Osteoblast (primary cell): ENCODE results near the gene CMIP. TPM values are rescaled to one million over a fixed set of nuclear protein-coding genes. Genes with fewer than 3 reads are reported as not detected.

Experiments used
- DNase-seq: peaks from one replicate; pipeline ENCODE4 v3.0.0; 2011; ENCODE audit warnings: low spot score, mixed read lengths; ENCODE audit not compliant: insufficient read length; ENCODE audit errors: missing footprints
- H2AFZ ChIP-seq: 2 replicates; pipeline ENCODE4 v1.6.0; 2011; ENCODE audit warnings: mild to moderate bottlenecking, low read length
- H3K27ac ChIP-seq: 2 replicates; pipeline ENCODE4 v1.5.1; 2011; ENCODE audit warnings: mild to moderate bottlenecking, low read depth, low read length, moderate library complexity
- H3K27me3 ChIP-seq: 2 replicates; pipeline ENCODE4 v1.6.0; 2012; ENCODE audit warnings: mild to moderate bottlenecking, control low read depth, inconsistent platforms, low read length, moderate library complexity; ENCODE audit not compliant: insufficient read depth
- H3K36me3 ChIP-seq: 2 replicates; pipeline ENCODE4 v1.5.1; 2011; ENCODE audit warnings: mild to moderate bottlenecking, low read length, control low read depth, moderate library complexity; ENCODE audit not compliant: insufficient read depth
- H3K4me1 ChIP-seq: 2 replicates; pipeline ENCODE4 v1.5.1; 2011; ENCODE audit warnings: mild to moderate bottlenecking, low read length, control low read depth, moderate library complexity; ENCODE audit not compliant: insufficient read depth
- H3K4me2 ChIP-seq: 2 replicates; pipeline ENCODE4 v1.6.0; 2011; ENCODE audit warnings: mild to moderate bottlenecking, low read length; ENCODE audit not compliant: insufficient read depth
- H3K4me3 ChIP-seq: fragments of 200-600 bp; sonication (generic); 3 replicates; pipeline ENCODE4 v1.5.1; 2012; ENCODE audit warnings: mild to moderate bottlenecking, low read length, inconsistent platforms; ENCODE audit not compliant: insufficient read depth
- H3K79me2 ChIP-seq: 2 replicates; pipeline ENCODE4 v1.6.0; 2012; ENCODE audit warnings: mild to moderate bottlenecking, low read length, control low read depth, inconsistent platforms; ENCODE audit not compliant: insufficient read depth
- H3K9me3 ChIP-seq: 2 replicates; pipeline ENCODE4 v1.5.1; 2011; ENCODE audit warnings: low read depth, low read length, control low read depth
- H4K20me1 ChIP-seq: 2 replicates; pipeline ENCODE4 v1.6.0; 2012; ENCODE audit warnings: mild to moderate bottlenecking, low read length, control low read depth; ENCODE audit not compliant: insufficient read depth
- total RNA-seq: library from RNA; depleted of rRNA; stranded (reverse); fragments of >200 nt; gene quantifications from 2 replicates; pipeline ENCODE4 v1.2.3, GENCODE V29; 2012
- TF ChIP-seq, protein P1 (sequence below): IDR thresholded peaks from 2 replicates; pipeline ENCODE4 v1.5.1; 2011; ENCODE audit warnings: mild to moderate bottlenecking, low read depth, low read length, moderate library complexity; ENCODE audit errors: extremely low read depth

The CMIP gene
- total RNA-seq, 1 donor = 8.3 TPM

DNA sequence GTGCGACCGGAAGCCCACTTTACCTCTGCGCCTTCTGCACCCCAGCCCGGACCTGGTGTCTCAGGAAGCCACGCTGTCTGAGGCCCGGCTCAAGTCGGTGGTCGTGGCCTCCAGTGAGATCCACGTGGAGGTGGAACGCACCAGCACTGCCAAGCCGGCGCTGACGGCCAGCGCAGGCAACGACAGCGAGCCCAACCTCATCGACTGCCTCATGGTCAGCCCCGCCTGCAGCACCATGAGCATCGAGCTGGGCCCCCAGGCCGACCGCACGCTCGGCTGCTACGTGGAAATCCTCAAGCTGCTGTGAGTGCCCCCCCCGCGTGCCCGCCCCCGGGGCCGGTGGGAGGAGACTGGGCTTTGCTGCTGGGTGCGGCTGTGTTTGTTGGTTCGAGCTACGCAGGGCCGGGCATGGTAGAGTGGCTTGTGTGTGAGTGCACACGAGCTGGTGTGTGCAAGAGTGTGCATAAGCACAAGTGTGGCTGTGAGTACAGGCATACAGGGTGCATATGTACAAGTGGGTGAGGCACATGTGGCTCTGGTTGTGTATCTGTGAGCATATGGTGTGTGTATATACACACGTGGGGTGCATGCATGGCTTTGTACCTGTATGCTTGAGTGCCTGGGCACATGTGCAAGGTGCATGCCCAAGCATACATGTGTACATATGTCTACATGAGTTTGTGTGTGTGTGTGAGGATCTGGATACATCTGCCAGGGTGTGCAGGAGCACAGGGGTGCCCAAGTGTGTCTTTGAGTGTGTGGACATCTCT, 233.9 kb downstream of the CMIP start:
- peaks cover 12% of the 10 kb centered on the region for H4K20me1 ChIP-seq
- no peaks in the 10 kb centered on the region for H3K9me3 ChIP-seq
- no peaks in the 10 kb centered on the region for H3K4me1 ChIP-seq
- H3K79me2 ChIP-seq = no peaks in the 10 kb centered on the region
- H3K27ac ChIP-seq = no peak overlapping the region
- no peaks in the 10 kb centered on the region for H3K27me3 ChIP-seq
- H3K4me3 ChIP-seq = no peak overlapping the region
- no peak overlapping the region for H3K4me2 ChIP-seq
- TF ChIP-seq, protein P1, sequence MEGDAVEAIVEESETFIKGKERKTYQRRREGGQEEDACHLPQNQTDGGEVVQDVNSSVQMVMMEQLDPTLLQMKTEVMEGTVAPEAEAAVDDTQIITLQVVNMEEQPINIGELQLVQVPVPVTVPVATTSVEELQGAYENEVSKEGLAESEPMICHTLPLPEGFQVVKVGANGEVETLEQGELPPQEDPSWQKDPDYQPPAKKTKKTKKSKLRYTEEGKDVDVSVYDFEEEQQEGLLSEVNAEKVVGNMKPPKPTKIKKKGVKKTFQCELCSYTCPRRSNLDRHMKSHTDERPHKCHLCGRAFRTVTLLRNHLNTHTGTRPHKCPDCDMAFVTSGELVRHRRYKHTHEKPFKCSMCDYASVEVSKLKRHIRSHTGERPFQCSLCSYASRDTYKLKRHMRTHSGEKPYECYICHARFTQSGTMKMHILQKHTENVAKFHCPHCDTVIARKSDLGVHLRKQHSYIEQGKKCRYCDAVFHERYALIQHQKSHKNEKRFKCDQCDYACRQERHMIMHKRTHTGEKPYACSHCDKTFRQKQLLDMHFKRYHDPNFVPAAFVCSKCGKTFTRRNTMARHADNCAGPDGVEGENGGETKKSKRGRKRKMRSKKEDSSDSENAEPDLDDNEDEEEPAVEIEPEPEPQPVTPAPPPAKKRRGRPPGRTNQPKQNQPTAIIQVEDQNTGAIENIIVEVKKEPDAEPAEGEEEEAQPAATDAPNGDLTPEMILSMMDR = no peak
- H2AFZ ChIP-seq = no peak overlapping the region
- no peaks in the 10 kb centered on the region for H3K36me3 ChIP-seq
- DNase-seq = peak; percentile 53

DNA sequence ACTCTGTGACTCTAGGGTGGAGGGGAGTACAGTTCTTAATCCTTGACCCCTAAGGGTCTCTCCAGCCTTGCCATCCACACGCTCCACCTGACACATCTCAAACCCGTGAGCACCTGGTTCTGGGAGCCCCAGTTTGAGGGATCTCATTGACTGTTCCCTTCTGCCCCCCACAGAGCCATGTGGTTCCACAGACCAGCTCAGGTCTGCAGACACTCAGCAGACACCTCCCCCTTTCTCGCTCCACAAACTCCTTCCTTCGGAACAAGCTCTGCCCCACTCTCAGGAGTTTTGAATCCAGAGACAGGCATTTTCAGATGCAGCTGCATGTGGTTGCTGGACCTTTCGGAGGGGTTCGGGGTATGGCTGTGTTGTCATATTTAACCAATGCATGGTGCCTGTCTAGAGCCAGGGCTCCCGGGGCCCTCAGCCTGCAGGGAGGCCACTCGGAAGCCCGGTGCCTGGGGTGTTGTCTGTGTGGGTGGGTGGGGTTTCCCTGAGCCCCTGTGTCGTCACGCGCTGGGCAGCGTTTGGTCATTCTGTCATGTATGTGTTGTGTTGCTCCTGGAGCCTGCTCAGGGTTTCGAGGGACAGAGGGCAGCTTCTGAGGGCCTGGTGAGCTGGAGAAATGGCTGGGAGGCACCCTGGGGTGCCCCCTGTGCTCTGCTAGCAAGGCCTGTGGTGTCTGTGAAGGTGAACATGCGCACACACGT, 235.3 kb downstream of the CMIP start:
- H3K79me2 ChIP-seq = no peaks in the 10 kb centered on the region
- no peak overlapping the region for H3K4me2 ChIP-seq
- no peak overlapping the region for H2AFZ ChIP-seq
- H3K4me3 ChIP-seq = no peak overlapping the region
- DNase-seq = no peak
- no peaks in the 10 kb centered on the region for H3K9me3 ChIP-seq
- no peaks in the 10 kb centered on the region for H3K4me1 ChIP-seq
- H3K27me3 ChIP-seq = no peaks in the 10 kb centered on the region
- no peak overlapping the region for H3K27ac ChIP-seq
- TF ChIP-seq, protein P1 = no peak
- H3K36me3 ChIP-seq = no peaks in the 10 kb centered on the region
- H4K20me1 ChIP-seq = peaks cover 12% of the 10 kb centered on the region

GRCh38 chr16:81680444-81681275, 236.1 kb downstream of the CMIP start:
- Histone ChIP-seq H3K4me2 (no peak overlapping the region), H2AFZ (no peak overlapping the region), H3K27ac (no peak overlapping the region), H3K4me1 (no peaks in the 10 kb centered on the region), H4K20me1 (peaks cover 12% of the 10 kb centered on the region), H3K36me3 (no peaks in the 10 kb centered on the region), H3K9me3 (no peaks in the 10 kb centered on the region), H3K27me3 (no peaks in the 10 kb centered on the region), H3K79me2 (no peaks in the 10 kb centered on the region), H3K4me3 (no peak overlapping the region)
- no peak for DNase-seq
- TF ChIP-seq, protein P1 = no peak

- peak; percentile 68 for DNase-seq
- Histone ChIP-seq H2AFZ (no peak overlapping the region), H3K4me3 (no peak overlapping the region), H3K27me3 (no peaks in the 10 kb centered on the region), H3K4me1 (no peaks in the 10 kb centered on the region), H3K36me3 (no peaks in the 10 kb centered on the region), H4K20me1 (peaks cover 12% of the 10 kb centered on the region), H3K79me2 (no peaks in the 10 kb centered on the region), H3K27ac (no peak overlapping the region), H3K9me3 (no peaks in the 10 kb centered on the region), H3K4me2 (no peak overlapping the region)
- TF ChIP-seq, protein P1 = no peak
Observed at GRCh38 chr16:81681311-81681710, 236.7 kb downstream of the CMIP start.
